IMR-90 (cell line): ENCODE measurements around the gene PDE11A. TPM values are rescaled to one million over a fixed set of nuclear protein-coding genes. Genes with fewer than 3 reads are reported as not detected.

ENCODE experiments used
- ATAC-seq: fragments of 200-7000 bp; cut with Tn5 transposase; 2 replicates; pipeline ENCODE4 v1.9.1; 2020; ENCODE audit warnings: low read depth, mild to moderate bottlenecking, moderate library complexity
- BruUV-seq: library from RNA; stranded (reverse); fragments of 400-500 nt; replicated peaks from 2 replicates; lab custom pipeline; 2021; lab: Mats Ljungman, UMichigan
- CTCF ChIA-PET: fragments of 300-600 bp; formaldehyde crosslinking; extraction: SDS; loops from one replicate; lab custom pipeline; 2021; ENCODE audit warnings: antibody characterized with exemption; lab: Yijun Ruan, JAX
- POLR2A ChIA-PET: fragments of 300-600 bp; sonication (Branson Sonifier 250); formaldehyde crosslinking; loops from one replicate; lab custom pipeline; 2022; ENCODE audit warnings: antibody characterized with exemption; ENCODE audit not compliant: unreplicated experiment; lab: Charles Lee
- DNase-seq: peaks from one replicate; pipeline ENCODE4 v3.0.0; 2013
- H2AFZ ChIP-seq: replicated peaks from 2 replicates; pipeline ENCODE3; 2013; ENCODE audit warnings: low read length, mild to moderate bottlenecking; ENCODE audit not compliant: poor library complexity
- H2AK5ac ChIP-seq: 2 replicates; pipeline ENCODE4 v1.6.1; 2013; ENCODE audit warnings: low read depth, low read length, inconsistent platforms
- H2AK9ac ChIP-seq: replicated peaks from 2 replicates; pipeline ENCODE3; 2013; ENCODE audit warnings: mild to moderate bottlenecking, low read depth, low read length, moderate library complexity; ENCODE audit not compliant: poor library complexity
- H2BK120ac ChIP-seq: 2 replicates; pipeline ENCODE4 v1.6.1; 2013; ENCODE audit warnings: low read depth, low read length, inconsistent platforms
- H2BK15ac ChIP-seq: 3 replicates; pipeline ENCODE4 v1.6.1; 2013; ENCODE audit warnings: low read depth, low read length, inconsistent platforms
- H2BK20ac ChIP-seq: 2 replicates; pipeline ENCODE4 v1.6.1; 2013; ENCODE audit warnings: low read depth, mild to moderate bottlenecking, inconsistent platforms, low read length, moderate library complexity
- H2BK5ac ChIP-seq: 2 replicates; pipeline ENCODE4 v1.6.1; 2013; ENCODE audit warnings: mild to moderate bottlenecking, low read depth, low read length, inconsistent platforms; ENCODE audit not compliant: poor library complexity, severe bottlenecking
- H3K14ac ChIP-seq: replicated peaks from 2 replicates; pipeline ENCODE4 v1.6.1; 2013; ENCODE audit warnings: low read depth, low read length, inconsistent platforms
- H3K18ac ChIP-seq: 2 replicates; pipeline ENCODE4 v1.6.1; 2013; ENCODE audit warnings: low read depth, low read length, control low read depth
- H3K23ac ChIP-seq: 2 replicates; pipeline ENCODE4 v1.6.1; 2013; ENCODE audit warnings: low read depth, low read length, inconsistent platforms
- H3K27ac ChIP-seq: 2 replicates; pipeline ENCODE4 v1.5.1; 2013; ENCODE audit warnings: mild to moderate bottlenecking, control low read depth, low read length; ENCODE audit not compliant: insufficient read depth
- H3K27me3 ChIP-seq: 2 replicates; pipeline ENCODE4 v1.6.1; 2013; ENCODE audit warnings: low read length; ENCODE audit not compliant: control insufficient read depth, insufficient read depth
- H3K36me3 ChIP-seq: 2 replicates; pipeline ENCODE4 v1.6.1; 2013; ENCODE audit warnings: low read length, mixed read lengths; ENCODE audit not compliant: control insufficient read depth, insufficient read depth
- H3K4ac ChIP-seq: 2 replicates; pipeline ENCODE4 v1.6.1; 2013; ENCODE audit warnings: low read depth, low read length, inconsistent platforms
- H3K4me1 ChIP-seq: 2 replicates; pipeline ENCODE4 v1.6.1; 2013; ENCODE audit warnings: low read length, mixed read lengths; ENCODE audit not compliant: control insufficient read depth, insufficient read depth
- H3K4me2 ChIP-seq: 2 replicates; pipeline ENCODE4 v1.6.1; 2013; ENCODE audit warnings: low read depth, mild to moderate bottlenecking, control low read depth, low read length, moderate library complexity
- H3K4me3 ChIP-seq: 2 replicates; pipeline ENCODE4 v1.5.1; 2013; ENCODE audit warnings: low read depth, mild to moderate bottlenecking, control low read depth, low read length, moderate library complexity; ENCODE audit not compliant: insufficient read depth
- H3K56ac ChIP-seq: 2 replicates; pipeline ENCODE4 v1.6.1; 2013; ENCODE audit warnings: low read length, inconsistent platforms; ENCODE audit not compliant: insufficient read depth; ENCODE audit errors: extremely low read depth
- H3K79me1 ChIP-seq, 2 experiments: 2 replicates each; pipeline ENCODE4 v1.6.1; 2013; ENCODE audit warnings: low read length in 2 of 2, inconsistent platforms in 1 of 2, low read depth in 1 of 2
- H3K9ac ChIP-seq: 2 replicates; pipeline ENCODE4 v1.6.1; 2013; ENCODE audit warnings: low read depth, low read length, control low read depth
- H3K9me1 ChIP-seq: 2 replicates; pipeline ENCODE4 v1.6.1; 2013; ENCODE audit warnings: low read length, inconsistent platforms; ENCODE audit not compliant: insufficient read depth
- H3K9me3 ChIP-seq: 2 replicates; pipeline ENCODE4 v1.6.1; 2013; ENCODE audit warnings: low read length; ENCODE audit not compliant: control insufficient read depth, insufficient read depth
- H4K20me1 ChIP-seq: 2 replicates; pipeline ENCODE4 v1.6.1; 2013; ENCODE audit warnings: low read length, inconsistent platforms; ENCODE audit not compliant: insufficient read depth
- H4K5ac ChIP-seq: 2 replicates; pipeline ENCODE4 v1.6.1; 2013; ENCODE audit warnings: mild to moderate bottlenecking, low read depth, low read length, control low read depth
- H4K8ac ChIP-seq, 2 experiments: 2 replicates each; pipeline ENCODE4 v1.6.1; 2013; ENCODE audit warnings: low read depth in 2 of 2, low read length in 2 of 2, control low read depth in 1 of 2, inconsistent platforms in 1 of 2
- H4K91ac ChIP-seq: 2 replicates; pipeline ENCODE4 v1.6.1; 2013; ENCODE audit warnings: low read depth, low read length, inconsistent platforms; ENCODE audit not compliant: insufficient read depth
- BHLHE40 ChIP-seq: fragments of 150-350 bp; IDR thresholded peaks from 2 replicates; pipeline ENCODE4 v1.6.1; 2016; ENCODE audit warnings: mild to moderate bottlenecking, low read depth, low read length
- CHD1 ChIP-seq: IDR thresholded peaks from 2 replicates; pipeline ENCODE4 v1.6.1; 2012; ENCODE audit warnings: low read depth, low read length, improper control_type of control experiment
- ELK1 ChIP-seq: fragments of 150-350 bp; IDR thresholded peaks from 2 replicates; pipeline ENCODE4 v1.6.1; 2016; ENCODE audit warnings: low read depth, mild to moderate bottlenecking, low read length, moderate library complexity, borderline replicate concordance
- FOS ChIP-seq: fragments of 150-350 bp; IDR thresholded peaks from 2 replicates; pipeline ENCODE4 v1.6.1; 2016; ENCODE audit warnings: low read depth, low read length
- MAFK ChIP-seq: IDR thresholded peaks from 2 replicates; pipeline ENCODE4 v1.6.1; 2012; ENCODE audit warnings: low read depth, low read length, improper control_type of control experiment
- MAZ ChIP-seq: IDR thresholded peaks from 2 replicates; pipeline ENCODE4 v1.6.1; 2012; ENCODE audit warnings: low read depth, mild to moderate bottlenecking, low read length, improper control_type of control experiment, moderate library complexity, borderline replicate concordance
- MXI1 ChIP-seq: IDR thresholded peaks from 2 replicates; pipeline ENCODE4 v1.6.1; 2012; ENCODE audit warnings: low read depth, mild to moderate bottlenecking, low read length, moderate library complexity, borderline replicate concordance
- NFE2L2 ChIP-seq: fragments of 150-350 bp; IDR thresholded peaks from 2 replicates; pipeline ENCODE4 v1.6.1; 2016; ENCODE audit warnings: low read depth, mild to moderate bottlenecking, low read length
- POLR2A ChIP-seq: IDR thresholded peaks from 2 replicates; pipeline ENCODE4 v1.6.1; 2012; ENCODE audit warnings: mild to moderate bottlenecking, low read depth, low read length
- RAD21 ChIP-seq: IDR thresholded peaks from 2 replicates; pipeline ENCODE4 v1.6.1; 2012; ENCODE audit warnings: low read length, improper control_type of control experiment
- RCOR1 ChIP-seq: IDR thresholded peaks from 2 replicates; pipeline ENCODE4 v1.6.1; 2012; ENCODE audit warnings: mild to moderate bottlenecking, low read length, improper control_type of control experiment; ENCODE audit not compliant: insufficient replicate concordance
- RFX5 ChIP-seq: IDR thresholded peaks from 2 replicates; pipeline ENCODE4 v1.8.0; 2012; ENCODE audit warnings: low read depth, mild to moderate bottlenecking, low read length, moderate library complexity
- SMC3 ChIP-seq: fragments of 150-350 bp; IDR thresholded peaks from 2 replicates; pipeline ENCODE4 v1.6.1; 2016; ENCODE audit warnings: low read depth, mild to moderate bottlenecking, antibody characterized with exemption, low read length, moderate library complexity
- USF2 ChIP-seq: fragments of 150-350 bp; IDR thresholded peaks from 2 replicates; pipeline ENCODE4 v1.6.1; 2017; ENCODE audit warnings: mild to moderate bottlenecking, antibody characterized with exemption, low read length, low read depth
- WGBS, 2 experiments: methylation state at CpG; one replicate each; pipeline versions ENCODE4 v1.1.5 to v1.1.7; 2013; ENCODE audit warnings: missing lambda C conversion rate in 2 of 2; ENCODE audit not compliant: insufficient read length in 1 of 2; ENCODE audit errors: extremely low coverage in 2 of 2; 5-methylcytosine and 5-hydroxymethylcytosine counted together
- dilution Hi-C: fragments of 300-500 bp; cut with HindIII; formaldehyde crosslinking; loops from one replicate; pipeline ENCODE4 v1.14.3; 2018; ENCODE audit warnings: low sequenced_read_pairs; ENCODE audit not compliant: unreplicated experiment
- in situ Hi-C: fragments of 300-500 bp; cut with MboI; formaldehyde crosslinking; loops from 3 replicates; pipeline ENCODE4 v1.14.3; 2019; ENCODE audit warnings: low sequenced_read_pairs, inconsistent platforms, mixed read lengths
- intact Hi-C: fragments of 100-400 bp; cut with micrococcal nuclease; formaldehyde crosslinking; loops from 2 replicates; pipeline ENCODE4 v1.10.0; 2022
- polyA plus RNA-seq, 3 experiments: library from polyadenylated mRNA; depleted of rRNA; stranded (reverse); fragments of >200 nt; gene quantifications; 2 replicates each; pipeline ENCODE4 v1.2.3, GENCODE V29; 2012; ENCODE audit warnings: low replicate concordance in 1 of 3
- total RNA-seq: library from RNA; depleted of rRNA; stranded (reverse); fragments of >200 nt; gene quantifications from 2 replicates; pipeline ENCODE4 v1.2.3, GENCODE V29; 2012
- TF ChIP-seq, protein P1 (sequence below): conservative IDR thresholded peaks from 2 replicates; pipeline ENCODE4 v1.5.1; 2012; ENCODE audit warnings: mild to moderate bottlenecking, low read depth, low read length, improper control_type of control experiment

PDE11A gene
- total and polyA plus RNA-seq, 2 of the 4 experiments (the other 2 are of a cell fraction) = 0.21 to 0.72 TPM

- Histone ChIP-seq H4K20me1 (no peaks in the 10 kb centered on the region), H3K23ac (no peak overlapping the region), H2BK120ac (no peak overlapping the region), H4K91ac (no peak overlapping the region), H2AK9ac (no peak overlapping the region), H3K9ac (no peak overlapping the region), H2BK20ac (no peak overlapping the region), H4K5ac (no peak overlapping the region), H2AFZ (no peak overlapping the region), H3K14ac (no peak overlapping the region), H3K27ac (no peak overlapping the region), H3K4me3 (no peak overlapping the region), H3K18ac (no peak overlapping the region), H3K9me1 (no peaks in the 10 kb centered on the region), H3K9me3 (no peaks in the 10 kb centered on the region), H2BK5ac (no peak overlapping the region), H3K36me3 (no peaks in the 10 kb centered on the region), H3K4ac (no peak overlapping the region), H2AK5ac (no peak overlapping the region), H2BK15ac (no peak overlapping the region), H4K8ac (no peak overlapping the region), H3K4me2 (no peak overlapping the region), H3K79me1 (no peaks in the 10 kb centered on the region), H3K56ac (no peak overlapping the region), H3K4me1 (no peaks in the 10 kb centered on the region), H3K27me3 (no peaks in the 10 kb centered on the region; the same call in none of the 2 replicates)
- intact Hi-C loops = no loop called here
- in situ Hi-C loops = no loop called here
- TF ChIP-seq MAFK = no peak
- TF ChIP-seq MAZ = no peak
- TF ChIP-seq FOS = no peak
- no peak for TF ChIP-seq USF2
- TF ChIP-seq, protein P1, sequence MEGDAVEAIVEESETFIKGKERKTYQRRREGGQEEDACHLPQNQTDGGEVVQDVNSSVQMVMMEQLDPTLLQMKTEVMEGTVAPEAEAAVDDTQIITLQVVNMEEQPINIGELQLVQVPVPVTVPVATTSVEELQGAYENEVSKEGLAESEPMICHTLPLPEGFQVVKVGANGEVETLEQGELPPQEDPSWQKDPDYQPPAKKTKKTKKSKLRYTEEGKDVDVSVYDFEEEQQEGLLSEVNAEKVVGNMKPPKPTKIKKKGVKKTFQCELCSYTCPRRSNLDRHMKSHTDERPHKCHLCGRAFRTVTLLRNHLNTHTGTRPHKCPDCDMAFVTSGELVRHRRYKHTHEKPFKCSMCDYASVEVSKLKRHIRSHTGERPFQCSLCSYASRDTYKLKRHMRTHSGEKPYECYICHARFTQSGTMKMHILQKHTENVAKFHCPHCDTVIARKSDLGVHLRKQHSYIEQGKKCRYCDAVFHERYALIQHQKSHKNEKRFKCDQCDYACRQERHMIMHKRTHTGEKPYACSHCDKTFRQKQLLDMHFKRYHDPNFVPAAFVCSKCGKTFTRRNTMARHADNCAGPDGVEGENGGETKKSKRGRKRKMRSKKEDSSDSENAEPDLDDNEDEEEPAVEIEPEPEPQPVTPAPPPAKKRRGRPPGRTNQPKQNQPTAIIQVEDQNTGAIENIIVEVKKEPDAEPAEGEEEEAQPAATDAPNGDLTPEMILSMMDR = no peak
- no peak for TF ChIP-seq BHLHE40
- TF ChIP-seq RCOR1 = no peak
- TF ChIP-seq RAD21 = no peak
- TF ChIP-seq ELK1 = no peak
- no peak for TF ChIP-seq POLR2A
- no peak for TF ChIP-seq RFX5
- no peak for TF ChIP-seq SMC3
- no peak for TF ChIP-seq CHD1
- TF ChIP-seq MXI1 = no peak
- no peak for TF ChIP-seq NFE2L2
- BruUV-seq = no TSS peak
- dilution Hi-C loops = no loop called here
- ChIA-PET CTCF (no interaction called here), POLR2A (no interaction called here)
- no peak for DNase-seq
- ATAC-seq = no peak
- WGBS, 2 experiments = no CpG with 5 or more reads among the region's 2 CpGs
These were observed 13.5 kb downstream of the PDE11A start for GRCh38 chr2:178059111-178059510.
